DMS114 treated with DMSO at 0.1 percent for 48 hours (cell line): ENCODE results near the gene TBC1D5.
"Not testable (repeated sequence)": the region's sequence is repeated elsewhere in the genome, so short reads cannot be mapped to it uniquely, and the experiment has no call there.

Source experiments
- DNase-seq: peaks from one replicate; lab custom pipeline; 2025; ENCODE audit not compliant: unreplicated experiment; lab: John Stamatoyannopoulos, UW

Gene TBC1D5

GRCh38 chr3:17742102-17742879, at the start of gene TBC1D5:
Gene TBC1D5 (minus strand): TSS chr3:17742631. CDS start chr3:17508570, 234,061 bp downstream.
- DNase-seq = peak; percentile 92

- no peak for DNase-seq
Measured at GRCh38 chr3:17783426-17783825, 41.0 kb upstream of the TBC1D5 start.

- no peak for DNase-seq
Measured at GRCh38 chr3:17782751-17783150, 40.3 kb upstream of the TBC1D5 start.

- DNase-seq = not testable (repeated sequence)
Measured at GRCh38 chr3:17780369-17780768, 37.9 kb upstream of the TBC1D5 start.

GRCh38 chr3:17779304-17780250, 37.1 kb upstream of the TBC1D5 start:
- not testable (repeated sequence) for DNase-seq

- DNase-seq = not testable (repeated sequence)
Measured at GRCh38 chr3:17777326-17777725, 34.9 kb upstream of the TBC1D5 start.

GRCh38 chr3:17775073-17775472, 32.6 kb upstream of the TBC1D5 start:
- no peak for DNase-seq

- DNase-seq = not testable (repeated sequence)
Measured at GRCh38 chr3:17774180-17774910, 31.9 kb upstream of the TBC1D5 start.

- DNase-seq = no peak
Measured at GRCh38 chr3:17772556-17772955, 30.1 kb upstream of the TBC1D5 start.

- no peak for DNase-seq
Measured at GRCh38 chr3:17771177-17772017, 29.0 kb upstream of the TBC1D5 start.

- DNase-seq = no peak
Measured at GRCh38 chr3:17770682-17771081, 28.3 kb upstream of the TBC1D5 start.

- no peak for DNase-seq
Measured at GRCh38 chr3:17765819-17766472, 23.5 kb upstream of the TBC1D5 start.

- DNase-seq = no peak
Measured at GRCh38 chr3:17761563-17761962, 19.1 kb upstream of the TBC1D5 start.

- DNase-seq = no peak
Measured at GRCh38 chr3:17759901-17760300, 17.5 kb upstream of the TBC1D5 start.

GRCh38 chr3:17755836-17756235, 13.4 kb upstream of the TBC1D5 start:
- DNase-seq = no peak

- no peak for DNase-seq
Measured at GRCh38 chr3:17753632-17753992, 11.2 kb upstream of the TBC1D5 start.

GRCh38 chr3:17752876-17753631, 10.6 kb upstream of the TBC1D5 start:
- no peak for DNase-seq

- no peak for DNase-seq
Measured at GRCh38 chr3:17752436-17752835, 10.0 kb upstream of the TBC1D5 start.

- no peak for DNase-seq
Measured at GRCh38 chr3:17749705-17750293, 7.4 kb upstream of the TBC1D5 start.
